ENCODE measurements around the gene PARD6A. TPM values are rescaled to one million over a fixed set of nuclear protein-coding genes. Genes with fewer than 3 reads are reported as not detected.
"Not testable (repeated sequence)": the region's sequence is repeated elsewhere in the genome, so short reads cannot be mapped to it uniquely, and the experiment has no call there.

PARD6A gene
- total and polyA plus RNA-seq, 2 experiments from 2014 or later: 1.1 to 1.8 TPM

- Histone ChIP-seq H3K36me3 (replicated peaks; ENCODE audit: insufficient read depth, low read depth) (no peaks in the 10 kb centered on the region), H3K4me3 (no peak overlapping the region), H2AFZ (no peak overlapping the region), H3K9me3 (ENCODE audit: low read depth) (no peaks in the 10 kb centered on the region), H3K27me3 (no peaks in the 10 kb centered on the region), H3K4me2 (no peak overlapping the region), H3K4me1 (ENCODE audit: insufficient read depth) (no peaks in the 10 kb centered on the region), H3K27ac (no peak overlapping the region), H4K20me1 (ENCODE audit: insufficient read depth, poor library complexity, severe bottlenecking) (no peaks in the 10 kb centered on the region), H3K9me2 (replicated peaks; ENCODE audit: insufficient read depth) (no peaks in the 10 kb centered on the region), H3K79me2 (no peaks in the 10 kb centered on the region)
- no peak for DNase-seq (ENCODE audit: low spot score)
- 94% methylated on average over 4 of the region's 4 CpGs for WGBS (ENCODE audit: low lambda C conversion rate, missing lambda C conversion rate)
- TF ChIP-seq CTCF (IDR thresholded peaks at IDR 0.05; ENCODE audit: poor library complexity) (no peak), EZH2 (IDR thresholded peaks at IDR 0.05; ENCODE audit: borderline replicate concordance) (no peak), EZH2phosphoT487 (IDR thresholded peaks at IDR 0.05; ENCODE audit: low read depth, severe bottlenecking, unreplicated experiment) (no peak)
These were observed 23.0 kb downstream of the PARD6A start for GRCh38 chr16:67683767-67684166.

DNA sequence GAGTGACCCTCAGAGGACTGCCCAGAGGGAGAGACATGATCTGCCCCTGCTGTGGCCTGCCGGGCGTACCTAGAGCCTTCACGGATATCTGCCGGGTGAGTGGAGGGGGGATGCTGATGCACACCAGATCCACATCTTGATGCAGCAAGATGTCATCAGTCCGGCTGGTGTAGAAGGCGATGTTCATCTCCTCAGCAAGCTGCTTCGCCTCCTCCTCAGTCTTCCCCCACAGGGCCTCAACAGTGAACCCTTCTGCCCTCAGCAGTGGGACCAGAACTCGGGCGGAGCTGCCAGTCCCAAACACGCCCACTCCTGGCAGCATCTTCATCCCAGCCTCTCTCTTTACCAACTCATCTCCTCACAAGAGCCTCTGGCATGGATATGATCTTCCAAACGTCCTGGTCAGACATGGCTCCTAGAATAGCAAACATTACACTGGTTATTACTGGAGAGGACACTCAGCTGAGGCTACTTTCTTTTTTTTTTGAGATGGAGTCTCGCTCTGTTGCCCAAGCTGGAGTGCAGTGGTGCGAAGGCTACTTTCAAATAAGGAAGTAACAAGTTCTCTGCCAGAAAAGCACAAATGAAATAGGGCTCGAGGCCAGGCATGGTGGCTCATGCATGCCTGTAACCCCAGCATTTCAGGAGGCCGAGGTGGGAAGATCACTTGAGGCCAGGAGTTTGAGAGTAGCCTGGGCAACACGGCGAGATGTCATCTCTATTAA, 24.8 kb downstream of the PARD6A start:
- 95% methylated on average over 17 of the region's 17 CpGs for WGBS (ENCODE audit: low lambda C conversion rate, missing lambda C conversion rate)
- no peaks in the 10 kb centered on the region for H4K20me1 ChIP-seq (ENCODE audit: insufficient read depth, poor library complexity, severe bottlenecking)
- H3K27ac ChIP-seq: no peak overlapping the region
- H2AFZ ChIP-seq: no peak overlapping the region
- H3K9me2 ChIP-seq (replicated peaks; ENCODE audit: insufficient read depth): no peaks in the 10 kb centered on the region
- H3K36me3 ChIP-seq (replicated peaks; ENCODE audit: insufficient read depth, low read depth): no peaks in the 10 kb centered on the region
- no peaks in the 10 kb centered on the region for H3K79me2 ChIP-seq
- no peak overlapping the region for H3K4me2 ChIP-seq
- H3K4me1 ChIP-seq (ENCODE audit: insufficient read depth): no peaks in the 10 kb centered on the region
- no peaks in the 10 kb centered on the region for H3K9me3 ChIP-seq (ENCODE audit: low read depth)
- H3K4me3 ChIP-seq: no peak overlapping the region
- TF ChIP-seq EZH2phosphoT487 (IDR thresholded peaks at IDR 0.05; ENCODE audit: low read depth, severe bottlenecking, unreplicated experiment): no peak
- no peak for TF ChIP-seq CTCF (IDR thresholded peaks at IDR 0.05; ENCODE audit: poor library complexity)
- TF ChIP-seq EZH2 (IDR thresholded peaks at IDR 0.05; ENCODE audit: borderline replicate concordance): no peak
- no peaks in the 10 kb centered on the region for H3K27me3 ChIP-seq
- DNase-seq (ENCODE audit: low spot score): no peak

GRCh38 chr16:67693517-67694285, 32.9 kb downstream of the PARD6A start:
- 93% methylated on average over 8 of the region's 8 CpGs for WGBS (ENCODE audit: low lambda C conversion rate, missing lambda C conversion rate)
- H3K79me2 ChIP-seq: not testable (repeated sequence)

GRCh38 chr16:67694611-67695010, 33.9 kb downstream of the PARD6A start:
- no peaks in the 10 kb centered on the region for H3K4me1 ChIP-seq (ENCODE audit: insufficient read depth)
- DNase-seq (ENCODE audit: low spot score): no peak
- WGBS (ENCODE audit: low lambda C conversion rate, missing lambda C conversion rate): 94% methylated on average over 2 of the region's 2 CpGs

More at GRCh38 chr16:67693517-67694285, 32.9 kb downstream of the PARD6A start:
- H3K4me2 ChIP-seq; H4K20me1 ChIP-seq (ENCODE audit: insufficient read depth, poor library complexity, severe bottlenecking); H3K27ac ChIP-seq; H3K27me3 ChIP-seq; H3K9me3 ChIP-seq (ENCODE audit: low read depth); H3K9me2 ChIP-seq (replicated peaks; ENCODE audit: insufficient read depth); DNase-seq (ENCODE audit: low spot score); H3K4me3 ChIP-seq; H3K36me3 ChIP-seq (replicated peaks; ENCODE audit: insufficient read depth, low read depth); H3K4me1 ChIP-seq (ENCODE audit: insufficient read depth); H2AFZ ChIP-seq: not testable (repeated sequence)

More at GRCh38 chr16:67694611-67695010, 33.9 kb downstream of the PARD6A start:
- H3K36me3 ChIP-seq (replicated peaks; ENCODE audit: insufficient read depth, low read depth): no peaks in the 10 kb centered on the region
- H3K4me3 ChIP-seq: no peak overlapping the region
- no peaks in the 10 kb centered on the region for H3K9me3 ChIP-seq (ENCODE audit: low read depth)
- H3K4me2 ChIP-seq: no peak overlapping the region
- H3K79me2 ChIP-seq: peaks cover 3% of the 10 kb centered on the region
- no peak for TF ChIP-seq EZH2phosphoT487 (IDR thresholded peaks at IDR 0.05; ENCODE audit: low read depth, severe bottlenecking, unreplicated experiment)
- no peak for TF ChIP-seq EZH2 (IDR thresholded peaks at IDR 0.05; ENCODE audit: borderline replicate concordance)
- no peak for TF ChIP-seq CTCF (IDR thresholded peaks at IDR 0.05; ENCODE audit: poor library complexity)
- H3K27me3 ChIP-seq: no peaks in the 10 kb centered on the region
- H3K9me2 ChIP-seq (replicated peaks; ENCODE audit: insufficient read depth): no peaks in the 10 kb centered on the region
- H2AFZ ChIP-seq: no peak overlapping the region
- no peaks in the 10 kb centered on the region for H4K20me1 ChIP-seq (ENCODE audit: insufficient read depth, poor library complexity, severe bottlenecking)
- H3K27ac ChIP-seq: no peak overlapping the region
